Panc1 (cell line): ENCODE results near the gene NOL3. TPM values are rescaled to one million over a fixed set of nuclear protein-coding genes. Genes with fewer than 3 reads are reported as not detected.

Experiments used
- ATAC-seq: fragments of 200-7000 bp; cut with Tn5 transposase; 2 replicates; pipeline ENCODE4 v1.9.1; 2020; ENCODE audit warnings: mild to moderate bottlenecking, moderate library complexity
- BruUV-seq: library from RNA; stranded (reverse); fragments of 400-500 nt; replicated peaks from 2 replicates; lab custom pipeline; 2021; lab: Mats Ljungman, UMichigan
- CTCF ChIA-PET: fragments of 300-600 bp; sonication (Branson Sonifier 250); formaldehyde crosslinking; loops from one replicate; lab custom pipeline; 2022; ENCODE audit warnings: antibody characterized with exemption; lab: Charles Lee
- POLR2A ChIA-PET: fragments of 300-600 bp; sonication (Branson Sonifier 250); formaldehyde crosslinking; loops from one replicate; lab custom pipeline; 2022; ENCODE audit warnings: antibody characterized with exemption; lab: Charles Lee
- DNase-seq: peaks from one replicate; pipeline ENCODE4 v3.0.0-alpha.2; 2010; ENCODE audit warnings: low read depth, low spot score
- H3K27ac ChIP-seq: 2 replicates; pipeline ENCODE4 v1.5.1; 2011; ENCODE audit warnings: mild to moderate bottlenecking, low read length, inconsistent platforms
- H3K27me3 ChIP-seq: fragments of 200-500 bp; sonication (Bioruptor generic); 2 replicates; pipeline ENCODE4 v1.6.0; 2014; ENCODE audit warnings: low read length, inconsistent platforms; ENCODE audit not compliant: control insufficient read depth, insufficient read depth
- H3K36me3 ChIP-seq: fragments of 200-500 bp; sonication (Bioruptor generic); 2 replicates; pipeline ENCODE4 v1.5.1; 2014; ENCODE audit warnings: inconsistent platforms, mild to moderate bottlenecking, low read length, moderate library complexity; ENCODE audit not compliant: control insufficient read depth, insufficient read depth
- H3K4me1 ChIP-seq: 2 replicates; pipeline ENCODE4 v1.5.1; 2011; ENCODE audit warnings: inconsistent platforms, mild to moderate bottlenecking, low read length, moderate library complexity; ENCODE audit not compliant: control insufficient read depth, insufficient read depth
- H3K4me3 ChIP-seq, 2 experiments: 2 replicates each; pipeline ENCODE4 v1.5.1; 2011 to 2012; ENCODE audit warnings: low read depth in 2 of 2, low read length in 2 of 2, mild to moderate bottlenecking in 2 of 2, inconsistent platforms in 1 of 2, moderate library complexity in 1 of 2
- H3K9me3 ChIP-seq: fragments of 200-500 bp; sonication (Bioruptor generic); 2 replicates; pipeline ENCODE4 v1.5.1; 2014; ENCODE audit warnings: low read depth, mild to moderate bottlenecking, inconsistent platforms, low read length, moderate library complexity; ENCODE audit not compliant: control insufficient read depth, insufficient read depth
- POLR2AphosphoS5 ChIP-seq: IDR thresholded peaks from 2 replicates; pipeline ENCODE4 v1.6.1; 2012; ENCODE audit warnings: mild to moderate bottlenecking, low read depth, low read length, moderate library complexity
- REST ChIP-seq, 2 experiments: IDR thresholded peaks; 2 replicates each; pipeline ENCODE4 v1.6.1; 2011 to 2012; ENCODE audit warnings: low read depth in 2 of 2, control low read depth in 1 of 2, low read length in 1 of 2, mild to moderate bottlenecking in 1 of 2, moderate library complexity in 1 of 2; ENCODE audit not compliant: insufficient read depth in 1 of 2
- SIN3A ChIP-seq: IDR thresholded peaks from 2 replicates; pipeline ENCODE4 v1.6.1; 2012; ENCODE audit warnings: low read depth, mild to moderate bottlenecking, low read length, moderate library complexity, borderline replicate concordance; ENCODE audit not compliant: insufficient read depth
- TCF7L2 ChIP-seq: IDR thresholded peaks from 2 replicates; pipeline ENCODE4 v1.6.1; 2011; ENCODE audit warnings: mild to moderate bottlenecking, low read depth, low read length, inconsistent platforms
- in situ Hi-C: cut with HindIII; loops from 2 replicates; pipeline ENCODE4 v1.10.0; 2016; ENCODE audit warnings: low sequenced_read_pairs, low pct_unique_long_range_greater_than_20kb
- intact Hi-C: fragments of 100-400 bp; cut with micrococcal nuclease; formaldehyde crosslinking; loops from one replicate; pipeline ENCODE4 v1.10.0; 2022; ENCODE audit not compliant: unreplicated experiment
- total RNA-seq: library from RNA; stranded (reverse); gene quantifications from one replicate; pipeline ENCODE4 v1.2.1, GENCODE V29; 2021; ENCODE audit not compliant: unreplicated experiment
- TF ChIP-seq, protein P1 (sequence below): fragments of 450-650 bp; IDR thresholded peaks from 2 replicates; pipeline ENCODE4 v1.5.1; 2017; ENCODE audit warnings: mild to moderate bottlenecking

The NOL3 gene
- total RNA-seq, 1 experiment from 2014 or later: 27.9 TPM

DNA sequence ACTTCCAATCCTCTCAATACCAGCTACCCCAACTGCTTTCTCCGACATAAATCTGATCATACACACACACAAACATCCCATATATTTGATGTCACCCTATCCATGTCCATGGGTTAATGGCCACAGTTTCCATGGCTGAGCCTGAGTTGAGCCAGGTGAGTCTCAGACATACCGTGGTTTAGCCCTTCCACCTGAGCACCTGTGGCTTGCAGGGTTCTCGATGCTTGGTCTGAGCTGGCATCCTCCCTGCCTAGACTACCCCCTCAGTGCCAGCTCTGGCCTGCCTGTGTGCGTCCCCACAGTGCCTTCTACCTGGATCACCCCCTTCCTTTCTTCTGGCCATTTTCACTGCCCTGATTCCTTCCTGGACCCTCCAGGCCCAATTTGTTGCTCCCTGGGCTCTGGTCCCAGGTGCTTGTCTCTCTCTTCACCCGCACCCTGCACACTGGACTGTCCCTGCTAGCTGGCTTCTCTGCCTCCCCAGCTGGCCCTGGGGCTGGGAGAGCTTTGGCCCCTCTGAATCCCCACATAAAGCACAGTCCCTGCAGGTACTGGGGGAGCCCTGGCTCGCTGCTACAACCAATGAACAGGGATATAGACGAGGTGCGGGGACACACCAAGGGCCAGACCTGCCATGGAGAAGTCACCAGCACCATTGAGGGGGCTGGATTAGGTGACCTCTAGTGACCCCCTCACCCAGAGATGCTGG is 35.9 kb downstream of the NOL3 start:
- ChIA-PET POLR2A (no interaction called here), CTCF (interaction anchor here (0.6 kb wide), 1 partner anchor 331 kb away, joined by 13 read pairs; no protein-coding TSS in a partner anchor)
- no peaks in the 10 kb centered on the region for H3K27me3 ChIP-seq
- H3K36me3 ChIP-seq: no peaks in the 10 kb centered on the region
- no peak for ATAC-seq
- H3K9me3 ChIP-seq: no peaks in the 10 kb centered on the region
- in situ Hi-C loops (no loop called here), intact Hi-C loops (no loop called here)
- no peak overlapping the region for H3K4me3 ChIP-seq
- H3K4me1 ChIP-seq: peaks cover 18% of the 10 kb centered on the region
- TF ChIP-seq SIN3A: no peak
- TF ChIP-seq REST (IDR thresholded peaks at IDR 0.05; ENCODE audit: insufficient read depth in 1 of 2, low read depth in 2 of 2, low read length in 1 of 2): no peak
- TF ChIP-seq POLR2AphosphoS5: no peak
- TF ChIP-seq, protein P1, sequence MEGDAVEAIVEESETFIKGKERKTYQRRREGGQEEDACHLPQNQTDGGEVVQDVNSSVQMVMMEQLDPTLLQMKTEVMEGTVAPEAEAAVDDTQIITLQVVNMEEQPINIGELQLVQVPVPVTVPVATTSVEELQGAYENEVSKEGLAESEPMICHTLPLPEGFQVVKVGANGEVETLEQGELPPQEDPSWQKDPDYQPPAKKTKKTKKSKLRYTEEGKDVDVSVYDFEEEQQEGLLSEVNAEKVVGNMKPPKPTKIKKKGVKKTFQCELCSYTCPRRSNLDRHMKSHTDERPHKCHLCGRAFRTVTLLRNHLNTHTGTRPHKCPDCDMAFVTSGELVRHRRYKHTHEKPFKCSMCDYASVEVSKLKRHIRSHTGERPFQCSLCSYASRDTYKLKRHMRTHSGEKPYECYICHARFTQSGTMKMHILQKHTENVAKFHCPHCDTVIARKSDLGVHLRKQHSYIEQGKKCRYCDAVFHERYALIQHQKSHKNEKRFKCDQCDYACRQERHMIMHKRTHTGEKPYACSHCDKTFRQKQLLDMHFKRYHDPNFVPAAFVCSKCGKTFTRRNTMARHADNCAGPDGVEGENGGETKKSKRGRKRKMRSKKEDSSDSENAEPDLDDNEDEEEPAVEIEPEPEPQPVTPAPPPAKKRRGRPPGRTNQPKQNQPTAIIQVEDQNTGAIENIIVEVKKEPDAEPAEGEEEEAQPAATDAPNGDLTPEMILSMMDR: no peak
- no peak for TF ChIP-seq TCF7L2
- DNase-seq: no peak
- BruUV-seq: no TSS peak
- no peak overlapping the region for H3K27ac ChIP-seq

GRCh38 chr16:67206838-67207248 is 36.5 kb downstream of the NOL3 start:
- no peaks in the 10 kb centered on the region for H3K9me3 ChIP-seq
- ChIA-PET POLR2A (no interaction called here), CTCF (interaction anchor here (0.6 kb wide), 1 partner anchor 331 kb away, joined by 13 read pairs; no protein-coding TSS in a partner anchor)
- TF ChIP-seq, protein P1: no peak
- TF ChIP-seq REST (IDR thresholded peaks at IDR 0.05; ENCODE audit: insufficient read depth in 1 of 2, low read depth in 2 of 2, low read length in 1 of 2): no peak
- in situ Hi-C loops: no loop called here
- H3K27ac ChIP-seq: no peak overlapping the region
- H3K4me3 ChIP-seq: no peak overlapping the region
- peaks cover 18% of the 10 kb centered on the region for H3K4me1 ChIP-seq
- no TSS peak for BruUV-seq
- ATAC-seq (peak; percentile 38), DNase-seq (no peak)
- intact Hi-C loops: no loop called here
- H3K36me3 ChIP-seq: no peaks in the 10 kb centered on the region
- no peaks in the 10 kb centered on the region for H3K27me3 ChIP-seq
